Natural killer cell (primary cell): ENCODE data around the gene ERCC3. TPM values are rescaled to one million over a fixed set of nuclear protein-coding genes. Genes with fewer than 3 reads are reported as not detected.
"Not testable (repeated sequence)": the region's sequence is repeated elsewhere in the genome, so short reads cannot be mapped to it uniquely, and the experiment has no call there.

Experiments
- ATAC-seq, 3 donors: fragments of 150-1000 bp in 2 of 3; fragments of 200-7000 bp in 1 of 3; cut with Tn5 transposase; 1 replicate in 1 of 3; 2 replicates in 2 of 3; pipeline ENCODE4 v1.10.0; 2021; ENCODE audit warnings: mild to moderate bottlenecking in 2 of 3, moderate library complexity in 2 of 3
- DNase-seq, 2 donors: peaks; one replicate each; pipeline versions ENCODE4 v3.0.0 to v3.0.0-alpha.2; 2013 to 2021; ENCODE audit warnings: mixed read lengths in 1 of 2
- H3K27ac ChIP-seq: one replicate; pipeline ENCODE4 v1.5.1; 2013; ENCODE audit warnings: mild to moderate bottlenecking, low read length
- H3K27me3 ChIP-seq: one replicate; pipeline ENCODE4 v1.6.1; 2013; ENCODE audit warnings: low read length; ENCODE audit not compliant: control insufficient read depth, insufficient read depth
- H3K36me3 ChIP-seq: one replicate; pipeline ENCODE4 v1.6.1; 2013; ENCODE audit warnings: low read length; ENCODE audit not compliant: control insufficient read depth, insufficient read depth
- H3K4me1 ChIP-seq: one replicate; pipeline ENCODE4 v1.6.1; 2013; ENCODE audit warnings: low read length; ENCODE audit not compliant: control insufficient read depth, insufficient read depth
- H3K4me3 ChIP-seq: one replicate; pipeline ENCODE4 v1.5.1; 2013; ENCODE audit warnings: low read length
- H3K9me3 ChIP-seq: one replicate; pipeline ENCODE4 v1.6.1; 2013; ENCODE audit warnings: low read length; ENCODE audit not compliant: control insufficient read depth, insufficient read depth
- H3K27ac Mint-ChIP-seq, 2 donors: one replicate each; pipeline ENCODE4 v1.8.0; 2022; ENCODE audit warnings: mild to moderate bottlenecking in 2 of 2, mixed read lengths in 2 of 2, moderate library complexity in 1 of 2
- H3K27me3 Mint-ChIP-seq, 2 donors: one replicate each; pipeline ENCODE4 v1.8.0; 2022; ENCODE audit warnings: low read depth in 2 of 2, mixed read lengths in 2 of 2
- H3K36me3 Mint-ChIP-seq: one replicate; pipeline ENCODE4 v1.8.0; 2022; ENCODE audit warnings: mixed read lengths
- H3K4me1 Mint-ChIP-seq, 2 donors: one replicate each; pipeline ENCODE4 v1.8.0; 2022; ENCODE audit warnings: mixed read lengths in 2 of 2
- H3K4me3 Mint-ChIP-seq: one replicate; pipeline ENCODE4 v1.8.0; 2022; ENCODE audit warnings: mild to moderate bottlenecking, moderate library complexity, mixed read lengths
- H3K9me3 Mint-ChIP-seq, 2 donors: one replicate each; pipeline ENCODE4 v1.8.0; 2022; ENCODE audit warnings: mixed read lengths in 2 of 2
- WGBS: methylation state at CpG from one replicate; pipeline ENCODE4 v1.1.7; 2013; ENCODE audit warnings: missing lambda C conversion rate; ENCODE audit not compliant: insufficient coverage; 5-methylcytosine and 5-hydroxymethylcytosine counted together
- intact Hi-C: fragments of 100-400 bp; cut with micrococcal nuclease; formaldehyde crosslinking; loops from one replicate; pipeline ENCODE4 v1.14.2; 2022
- total RNA-seq, 4 donors: library from RNA; stranded (reverse); fragments of 120-200 nt in 1 of 4; gene quantifications; one replicate each; pipeline versions ENCODE4 v1.2.3 to v1.2.4, GENCODE V29; 2013 to 2022
- TF ChIP-seq, protein P1 (sequence below): fragments of 200-600 bp; IDR thresholded peaks from one replicate; pipeline ENCODE4 v1.8.0; 2022; ENCODE audit warnings: antibody characterized with exemption

ERCC3 gene
- total RNA-seq, 3 donors from 2014 or later (not counting 1 experiment from before 2014, with no cell fraction given): 56.3 to 70.0 (median 61.7) TPM

DNA sequence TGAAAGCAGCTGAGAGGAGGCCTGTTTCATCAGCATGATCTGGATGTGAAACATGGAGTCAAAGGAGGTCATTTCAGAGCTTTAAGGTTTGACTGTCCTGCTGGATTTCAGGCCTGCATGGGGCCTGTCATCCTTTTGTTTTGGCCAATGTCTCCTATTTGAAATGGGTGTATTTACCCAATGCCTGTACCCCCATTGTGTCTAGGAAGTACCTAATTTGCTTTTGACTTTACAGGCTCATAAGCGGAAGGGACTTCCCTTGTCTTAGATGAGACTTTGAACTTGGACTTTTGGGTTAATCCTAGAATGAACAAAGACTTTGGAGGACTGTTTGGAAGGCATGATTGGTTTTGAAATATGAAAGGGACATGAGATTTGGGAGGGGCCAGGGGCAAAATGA lies 54.5 kb downstream of the ERCC3 start:
- Mint-ChIP-seq H3K9me3 (peaks cover 2 to 6% of the 10 kb centered on the region in 2 donors), H3K4me1 (no peaks in the 10 kb centered on the region), H3K4me3 (no peak overlapping the region), H3K27me3 (no peaks in the 10 kb centered on the region), H3K27ac (no peak overlapping the region), H3K36me3 (peaks cover 8% of the 10 kb centered on the region)
- peaks cover 15% of the 10 kb centered on the region for H3K9me3 ChIP-seq
- no peaks in the 10 kb centered on the region for H3K4me1 ChIP-seq
- no peaks in the 10 kb centered on the region for H3K27me3 ChIP-seq
- DNase-seq (no peak), ATAC-seq (no peak)
- TF ChIP-seq, protein P1, sequence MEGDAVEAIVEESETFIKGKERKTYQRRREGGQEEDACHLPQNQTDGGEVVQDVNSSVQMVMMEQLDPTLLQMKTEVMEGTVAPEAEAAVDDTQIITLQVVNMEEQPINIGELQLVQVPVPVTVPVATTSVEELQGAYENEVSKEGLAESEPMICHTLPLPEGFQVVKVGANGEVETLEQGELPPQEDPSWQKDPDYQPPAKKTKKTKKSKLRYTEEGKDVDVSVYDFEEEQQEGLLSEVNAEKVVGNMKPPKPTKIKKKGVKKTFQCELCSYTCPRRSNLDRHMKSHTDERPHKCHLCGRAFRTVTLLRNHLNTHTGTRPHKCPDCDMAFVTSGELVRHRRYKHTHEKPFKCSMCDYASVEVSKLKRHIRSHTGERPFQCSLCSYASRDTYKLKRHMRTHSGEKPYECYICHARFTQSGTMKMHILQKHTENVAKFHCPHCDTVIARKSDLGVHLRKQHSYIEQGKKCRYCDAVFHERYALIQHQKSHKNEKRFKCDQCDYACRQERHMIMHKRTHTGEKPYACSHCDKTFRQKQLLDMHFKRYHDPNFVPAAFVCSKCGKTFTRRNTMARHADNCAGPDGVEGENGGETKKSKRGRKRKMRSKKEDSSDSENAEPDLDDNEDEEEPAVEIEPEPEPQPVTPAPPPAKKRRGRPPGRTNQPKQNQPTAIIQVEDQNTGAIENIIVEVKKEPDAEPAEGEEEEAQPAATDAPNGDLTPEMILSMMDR: no peak
- WGBS: 100% methylated on average over 1 of the region's 1 CpG
- H3K4me3 ChIP-seq: no peak overlapping the region
- intact Hi-C loops: no loop called here
- no peaks in the 10 kb centered on the region for H3K36me3 ChIP-seq
- no peak overlapping the region for H3K27ac ChIP-seq

GRCh38 chr2:127237768-127238167 lies 56.2 kb downstream of the ERCC3 start:
- DNase-seq, H3K4me1 ChIP-seq, H3K9me3 Mint-ChIP-seq, H3K27me3 Mint-ChIP-seq, H3K27ac ChIP-seq, H3K27ac Mint-ChIP-seq, H3K4me1 Mint-ChIP-seq, H3K36me3 Mint-ChIP-seq, H3K36me3 ChIP-seq, H3K4me3 ChIP-seq, ATAC-seq, H3K4me3 Mint-ChIP-seq, H3K27me3 ChIP-seq, intact Hi-C loops: not testable (repeated sequence)
- 65% methylated on average over 2 of the region's 2 CpGs for WGBS
- H3K9me3 ChIP-seq: peaks cover 15% of the 10 kb centered on the region

GRCh38 chr2:127235082-127235702 lies 58.8 kb downstream of the ERCC3 start:
- intact Hi-C loops: no loop called here
- WGBS: 92% methylated on average over 5 of the region's 6 CpGs
- Histone ChIP-seq H3K27ac (no peak overlapping the region), H3K36me3 (no peaks in the 10 kb centered on the region), H3K4me1 (no peaks in the 10 kb centered on the region), H3K4me3 (no peak overlapping the region), H3K9me3 (peaks cover 5% of the 10 kb centered on the region), H3K27me3 (no peaks in the 10 kb centered on the region)
- Mint-ChIP-seq H3K9me3 (peaks cover 2 to 6% of the 10 kb centered on the region in 2 donors), H3K4me1 (no peaks in the 10 kb centered on the region), H3K27me3 (peaks cover 0 to under 1% of the 10 kb centered on the region in 2 donors), H3K27ac (no peak overlapping the region), H3K4me3 (no peak overlapping the region), H3K36me3 (peaks cover 8% of the 10 kb centered on the region)
- TF ChIP-seq, protein P1: no peak
- DNase-seq: no peak
- ATAC-seq: no peak

GRCh38 chr2:127233710-127234109 lies 60.2 kb downstream of the ERCC3 start:
- H3K27ac Mint-ChIP-seq: no peak overlapping the region
- Histone ChIP-seq H3K4me1 (no peaks in the 10 kb centered on the region), H3K27ac (no peak overlapping the region), H3K9me3 (peaks cover 4% of the 10 kb centered on the region), H3K4me3 (no peak overlapping the region), H3K36me3 (no peaks in the 10 kb centered on the region), H3K27me3 (no peaks in the 10 kb centered on the region)
- H3K4me3 Mint-ChIP-seq: no peak overlapping the region
- intact Hi-C loops: no loop called here
- peaks cover 8% of the 10 kb centered on the region for H3K36me3 Mint-ChIP-seq
- peaks cover 0 to 6% of the 10 kb centered on the region in 2 donors for H3K27me3 Mint-ChIP-seq
- TF ChIP-seq, protein P1: no peak
- ATAC-seq: no peak
- DNase-seq: no peak
- peaks cover 2 to 6% of the 10 kb centered on the region in 2 donors for H3K9me3 Mint-ChIP-seq
- H3K4me1 Mint-ChIP-seq: no peaks in the 10 kb centered on the region
- 87% methylated on average over 8 of the region's 8 CpGs for WGBS
